ENCODE measurements around the gene ADAM19.

ADAM19 gene

GRCh38 chr5:157541447-157542118 lies 34.0 kb downstream of the ADAM19 start:
- POLR2A ChIA-PET: no interaction called here
- TF ChIP-seq SUZ12 (IDR thresholded peaks at IDR 0.05): no peak
- CTCF ChIA-PET: no interaction called here
- no peak for DNase-seq (ENCODE audit: extremely low spot score)

DNA sequence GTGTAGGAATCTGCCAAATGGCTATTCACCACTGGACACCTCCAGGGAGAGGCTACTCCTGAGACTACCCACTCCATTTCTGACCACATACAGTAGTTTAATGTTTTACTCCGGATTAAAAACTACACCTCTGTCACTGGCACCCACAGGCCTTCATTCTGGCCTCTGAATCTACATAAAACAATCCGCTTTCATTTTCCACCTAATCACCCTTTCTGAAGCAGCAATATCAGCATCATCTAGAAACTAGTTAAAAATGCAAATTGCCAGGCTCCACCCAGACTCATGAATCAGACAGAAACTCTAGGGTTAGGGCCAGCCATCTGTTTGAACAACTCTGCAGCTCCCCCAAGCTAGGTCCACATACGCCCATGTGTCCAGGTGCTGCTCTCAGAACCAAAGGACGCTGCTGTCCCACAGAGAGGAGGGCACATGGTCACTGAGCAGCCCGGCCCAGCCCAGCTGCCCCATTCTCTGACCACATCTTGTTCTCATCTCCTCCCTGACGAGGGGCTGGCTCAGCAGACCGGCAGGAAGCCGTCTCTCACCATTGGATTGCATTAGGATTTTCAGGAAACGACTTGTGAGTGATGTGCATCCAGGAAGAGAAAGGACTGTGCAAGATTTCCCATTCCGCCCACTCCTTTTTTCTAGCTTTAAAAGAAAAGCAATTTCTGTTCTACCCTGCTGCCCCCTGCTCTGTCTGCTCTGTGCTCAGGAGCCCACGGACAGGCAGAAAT lies 34.7 kb downstream of the ADAM19 start:
- no peak for DNase-seq (ENCODE audit: extremely low spot score)
- CTCF ChIA-PET: no interaction called here
- no peak for TF ChIP-seq BHLHE40 (IDR thresholded peaks at IDR 0.05; ENCODE audit: borderline replicate concordance)
- TF ChIP-seq LEF1 (IDR thresholded peaks at IDR 0.05; ENCODE audit: borderline replicate concordance): no peak
- POLR2A ChIA-PET: no interaction called here

- CTCF ChIA-PET: interaction anchor here (0.5 kb wide), 1 partner anchor 67 kb away, joined by 3 read pairs; no protein-coding TSS in a partner anchor
- POLR2A ChIA-PET: no interaction called here
- TF ChIP-seq FOXK2 (IDR thresholded peaks at IDR 0.05) (no peak), L3MBTL2 (conservative IDR thresholded peaks at IDR 0.05) (no peak), BHLHE40 (IDR thresholded peaks at IDR 0.05; ENCODE audit: borderline replicate concordance) (no peak), SP1 (IDR thresholded peaks at IDR 0.05) (no peak), PKNOX1 (IDR thresholded peaks at IDR 0.05) (no peak), HDGF (IDR thresholded peaks at IDR 0.05; ENCODE audit: borderline replicate concordance) (no peak), ZNF384 (IDR thresholded peaks at IDR 0.05) (no peak), SUZ12 (IDR thresholded peaks at IDR 0.05) (no peak), LEF1 (IDR thresholded peaks at IDR 0.05; ENCODE audit: borderline replicate concordance) (no peak), CTBP1 (IDR thresholded peaks at IDR 0.05; ENCODE audit: borderline replicate concordance) (no peak), FOXA1 (IDR thresholded peaks at IDR 0.05) (no peak), TARDBP (IDR thresholded peaks at IDR 0.05) (no peak), FOXM1 (IDR thresholded peaks at IDR 0.05; ENCODE audit: borderline replicate concordance) (no peak), ELF4 (IDR thresholded peaks at IDR 0.05) (no peak), ARNT (IDR thresholded peaks at IDR 0.05) (no peak), NFRKB (IDR thresholded peaks at IDR 0.05) (no peak)
- DNase-seq (ENCODE audit: extremely low spot score): no peak
These were observed 35.5 kb downstream of the ADAM19 start for GRCh38 chr5:157540124-157540523.

DNA sequence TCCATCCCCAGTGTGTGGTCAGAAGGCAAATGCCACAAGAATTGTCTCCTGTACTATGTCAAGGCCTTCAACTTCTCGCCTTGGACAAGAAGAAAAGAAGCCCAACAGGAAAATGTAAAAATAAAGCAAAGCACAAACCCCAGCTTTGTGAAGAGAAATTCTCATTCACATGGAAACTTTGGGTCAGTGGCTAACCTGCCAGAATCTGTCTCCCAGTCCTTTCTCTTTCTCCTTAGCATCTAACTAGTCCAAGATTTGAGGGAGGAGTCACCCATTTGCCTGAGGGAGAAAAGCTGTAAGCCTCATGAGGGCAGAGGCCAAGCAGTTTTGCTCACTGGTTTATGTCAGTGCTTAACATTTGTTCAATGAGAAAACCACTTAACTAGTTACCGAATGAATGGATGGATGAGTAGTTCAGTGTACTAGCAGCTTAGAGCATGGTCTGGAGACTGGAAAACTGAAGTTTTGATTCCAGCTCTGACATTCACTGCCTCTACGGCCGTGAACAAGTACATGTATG lies 36.0 kb downstream of the ADAM19 start:
- POLR2A ChIA-PET: no interaction called here
- CTCF ChIA-PET: no interaction called here
- no peak for TF ChIP-seq ZNF384 (IDR thresholded peaks at IDR 0.05)
- no peak for TF ChIP-seq BHLHE40 (IDR thresholded peaks at IDR 0.05; ENCODE audit: borderline replicate concordance)
- no peak for TF ChIP-seq L3MBTL2 (conservative IDR thresholded peaks at IDR 0.05)
- no peak for TF ChIP-seq FOXK2 (IDR thresholded peaks at IDR 0.05)
- no peak for TF ChIP-seq NFRKB (IDR thresholded peaks at IDR 0.05)
- no peak for TF ChIP-seq ARNT (IDR thresholded peaks at IDR 0.05)
- TF ChIP-seq SUZ12 (IDR thresholded peaks at IDR 0.05): no peak
- no peak for TF ChIP-seq CTBP1 (IDR thresholded peaks at IDR 0.05; ENCODE audit: borderline replicate concordance)
- TF ChIP-seq LEF1 (IDR thresholded peaks at IDR 0.05; ENCODE audit: borderline replicate concordance): no peak
- no peak for TF ChIP-seq PKNOX1 (IDR thresholded peaks at IDR 0.05)
- no peak for TF ChIP-seq FOXM1 (IDR thresholded peaks at IDR 0.05; ENCODE audit: borderline replicate concordance)
- no peak for TF ChIP-seq HDGF (IDR thresholded peaks at IDR 0.05; ENCODE audit: borderline replicate concordance)
- no peak for TF ChIP-seq TARDBP (IDR thresholded peaks at IDR 0.05)
- no peak for TF ChIP-seq SP1 (IDR thresholded peaks at IDR 0.05)
- TF ChIP-seq ELF4 (IDR thresholded peaks at IDR 0.05): no peak
- TF ChIP-seq FOXA1 (IDR thresholded peaks at IDR 0.05): no peak
- DNase-seq (ENCODE audit: extremely low spot score): no peak

- TF ChIP-seq TARDBP (IDR thresholded peaks at IDR 0.05): no peak
- TF ChIP-seq HDGF (IDR thresholded peaks at IDR 0.05; ENCODE audit: borderline replicate concordance): no peak
- TF ChIP-seq FOXK2 (IDR thresholded peaks at IDR 0.05): no peak
- no peak for TF ChIP-seq ARNT (IDR thresholded peaks at IDR 0.05)
- no peak for TF ChIP-seq FOXA1 (IDR thresholded peaks at IDR 0.05)
- no peak for TF ChIP-seq FOXM1 (IDR thresholded peaks at IDR 0.05; ENCODE audit: borderline replicate concordance)
- no peak for TF ChIP-seq PKNOX1 (IDR thresholded peaks at IDR 0.05)
- TF ChIP-seq ELF4 (IDR thresholded peaks at IDR 0.05): no peak
- TF ChIP-seq SUZ12 (IDR thresholded peaks at IDR 0.05): no peak
- no peak for TF ChIP-seq BHLHE40 (IDR thresholded peaks at IDR 0.05; ENCODE audit: borderline replicate concordance)
- no peak for TF ChIP-seq CTBP1 (IDR thresholded peaks at IDR 0.05; ENCODE audit: borderline replicate concordance)
- no peak for TF ChIP-seq LEF1 (IDR thresholded peaks at IDR 0.05; ENCODE audit: borderline replicate concordance)
- TF ChIP-seq L3MBTL2 (conservative IDR thresholded peaks at IDR 0.05): no peak
- no peak for TF ChIP-seq SP1 (IDR thresholded peaks at IDR 0.05)
- TF ChIP-seq ZNF384 (IDR thresholded peaks at IDR 0.05): no peak
- no peak for TF ChIP-seq NFRKB (IDR thresholded peaks at IDR 0.05)
- DNase-seq (ENCODE audit: extremely low spot score): no peak
- POLR2A ChIA-PET: no interaction called here
- CTCF ChIA-PET: no interaction called here
These were observed 37.3 kb downstream of the ADAM19 start for GRCh38 chr5:157538311-157538710.
